SK-N-SH treated with all-trans-retinoic acid at 6 μM for 48 hours (cell line): Measurements from ENCODE around the gene PLA2G4F.

Experiments
- BACH2 ChIP-seq: fragments of 250-450 bp; sonication (Bioruptor Pico); IDR thresholded peaks from 2 replicates; pipeline ENCODE4 v1.9.0; 2021; ENCODE audit warnings: mild to moderate bottlenecking, borderline replicate concordance
- ZFP30 ChIP-seq: fragments of 450-650 bp; formaldehyde crosslinking; IDR thresholded peaks from 2 replicates; pipeline ENCODE4 v1.5.0; 2022; ENCODE audit warnings: mild to moderate bottlenecking, moderate library complexity

- TF ChIP-seq BACH2 (CRISPR knock-in tag) (no peak), ZFP30 (CRISPR knock-in tag) (no peak)
Measured at GRCh38 chr15:42163947-42164550, 7.6 kb upstream of the PLA2G4F start.
